A549 (cell line): ENCODE results near the gene RASSF3. TPM values are rescaled to one million over a fixed set of nuclear protein-coding genes. Genes with fewer than 3 reads are reported as not detected.

Source experiments
- ATAC-seq, 2 experiments: fragments of 200-7000 bp in 1 of 2; fragments of >200 bp in 1 of 2; cut with Nextera tagmentation in 1 of 2; cut with Tn5 transposase in 1 of 2; 3 replicates each; pipeline versions ENCODE4 v1.8.0 to v1.9.1; 2018 to 2020; ENCODE audit warnings: mild to moderate bottlenecking in 1 of 2, moderate library complexity in 1 of 2
- CTCF ChIA-PET: fragments of 300-600 bp; sonication (Branson Sonifier 250); formaldehyde crosslinking; extraction: SDS; loops from one replicate; lab custom pipeline; 2021; ENCODE audit warnings: antibody characterized with exemption, inconsistent platforms; lab: Yijun Ruan, JAX
- POLR2A ChIA-PET: fragments of 350-600 bp; formaldehyde crosslinking; extraction: SDS; loops from one replicate; lab custom pipeline; 2021; ENCODE audit warnings: antibody characterized with exemption, inconsistent platforms; lab: Yijun Ruan, JAX
- DNase-seq, 2 experiments: peaks; one replicate each; pipeline versions ENCODE4 v3.0.0 to v3.0.0-alpha.2; 2011 to 2016; ENCODE audit warnings: low read depth in 1 of 2, low spot score in 1 of 2
- FAIRE-seq: peaks from 2 replicates; lab custom pipeline; 2011; peaks lifted over from hg19 to GRCh38; lab: Jason Lieb, UNC
- H3K27ac ChIP-seq, 2 experiments: fragments of >200 bp; sonication (Bioruptor Twin); formaldehyde crosslinking; 3 replicates each; pipeline ENCODE4 v1.5.1; 2016 to 2017
- H3K4me1 ChIP-seq: fragments of >200 bp; sonication (Bioruptor Twin); formaldehyde crosslinking; 3 replicates; pipeline ENCODE4 v1.6.1; 2016
- H3K4me2 ChIP-seq: fragments of >200 bp; sonication (Bioruptor Twin); formaldehyde crosslinking; 3 replicates; pipeline ENCODE4 v1.6.1; 2016
- H3K4me3 ChIP-seq: fragments of >200 bp; sonication (Bioruptor Twin); formaldehyde crosslinking; 3 replicates; pipeline ENCODE4 v1.5.1; 2016
- H3K9me3 ChIP-seq: fragments of >200 bp; sonication (Bioruptor Twin); formaldehyde crosslinking; 3 replicates; pipeline ENCODE4 v1.6.1; 2016
- CEBPB ChIP-seq, 2 experiments: fragments of >200 bp in 1 of 2; sonication (Bioruptor Twin) in 1 of 2; formaldehyde crosslinking in 1 of 2; IDR thresholded peaks; 2 replicates each; pipeline ENCODE4 v1.6.1; 2012 to 2016
- EHMT2 ChIP-seq: fragments of 200-600 bp; sonication (generic); IDR thresholded peaks from 2 replicates; pipeline ENCODE4 v1.6.1; 2016; ENCODE audit warnings: antibody characterized with exemption, low read depth, mild to moderate bottlenecking, moderate library complexity
- EP300 ChIP-seq, 2 experiments: fragments of >200 bp; sonication (Bioruptor Twin); formaldehyde crosslinking; IDR thresholded peaks; 2 replicates in 1 of 2; 3 replicates in 1 of 2; pipeline ENCODE4 v1.6.1; 2016 to 2017
- ESRRA ChIP-seq: fragments of 150-350 bp; IDR thresholded peaks from 2 replicates; pipeline ENCODE4 v1.6.1; 2014; ENCODE audit warnings: mild to moderate bottlenecking, low read length, borderline replicate concordance
- FOSL2 ChIP-seq, 2 experiments: fragments of 450-650 bp in 1 of 2; fragments of >200 bp in 1 of 2; sonication (Bioruptor Twin) in 1 of 2; formaldehyde crosslinking; IDR thresholded peaks; 2 replicates each; pipeline versions ENCODE4 v1.5.0 to v1.6.1; 2016 to 2020; ENCODE audit warnings: mild to moderate bottlenecking in 1 of 2, moderate library complexity in 1 of 2
- FOXS1 ChIP-seq: fragments of 250-450 bp; sonication (Bioruptor Pico); IDR thresholded peaks from 2 replicates; pipeline ENCODE4 v1.5.0; 2020; ENCODE audit warnings: mild to moderate bottlenecking, moderate library complexity
- HEYL ChIP-seq: fragments of 250-450 bp; sonication (Bioruptor Pico); IDR thresholded peaks from 2 replicates; pipeline ENCODE4 v1.8.0; 2021; ENCODE audit warnings: mild to moderate bottlenecking, moderate library complexity
- HOXA7 ChIP-seq: fragments of 250-450 bp; sonication (Bioruptor Pico); IDR thresholded peaks from 2 replicates; pipeline ENCODE4 v1.5.0; 2020; ENCODE audit warnings: mild to moderate bottlenecking, moderate library complexity
- HOXB5 ChIP-seq: fragments of 250-450 bp; sonication (Bioruptor Pico); IDR thresholded peaks from 2 replicates; pipeline ENCODE4 v1.5.0; 2020; ENCODE audit warnings: mild to moderate bottlenecking, moderate library complexity
- JUNB ChIP-seq: fragments of >200 bp; sonication (Bioruptor Twin); formaldehyde crosslinking; IDR thresholded peaks from 2 replicates; pipeline ENCODE4 v1.6.1; 2016
- KDM1A ChIP-seq: fragments of 200-600 bp; sonication (generic); IDR thresholded peaks from 2 replicates; pipeline ENCODE4 v1.6.1; 2016; ENCODE audit warnings: low read depth, mild to moderate bottlenecking
- KDM5A ChIP-seq: fragments of 200-600 bp; sonication (generic); IDR thresholded peaks from 2 replicates; pipeline ENCODE4 v1.6.1; 2016; ENCODE audit warnings: antibody characterized with exemption, mild to moderate bottlenecking
- NR3C1 ChIP-seq: fragments of >200 bp; sonication (Bioruptor Twin); formaldehyde crosslinking; IDR thresholded peaks from 3 replicates; pipeline ENCODE4 v1.6.1; 2017
- PHF8 ChIP-seq: fragments of 200-600 bp; sonication (generic); IDR thresholded peaks from 2 replicates; pipeline ENCODE4 v1.6.1; 2016; ENCODE audit warnings: low read depth, mild to moderate bottlenecking, antibody characterized with exemption, moderate library complexity, borderline replicate concordance
- POLR2A ChIP-seq: IDR thresholded peaks from 2 replicates; pipeline ENCODE4 v1.6.1; 2012; ENCODE audit warnings: mild to moderate bottlenecking, low read length
- POLR2AphosphoS2 ChIP-seq: conservative IDR thresholded peaks from 2 replicates; pipeline ENCODE4 v1.6.1; 2012; ENCODE audit warnings: low read length, improper control_type of control experiment, inconsistent platforms
- RAD21 ChIP-seq, 2 experiments: fragments of >200 bp in 1 of 2; sonication (Bioruptor Twin) in 1 of 2; formaldehyde crosslinking in 1 of 2; IDR thresholded peaks in 1 of 2; conservative IDR thresholded peaks in 1 of 2; 2 replicates in 1 of 2; 3 replicates in 1 of 2; pipeline ENCODE4 v1.6.1; 2012 to 2018; ENCODE audit warnings: inconsistent platforms in 1 of 2
- RNF2 ChIP-seq: fragments of 200-600 bp; sonication (generic); IDR thresholded peaks from 2 replicates; pipeline ENCODE4 v1.6.1; 2016; ENCODE audit warnings: low read depth, mild to moderate bottlenecking, antibody characterized with exemption, moderate library complexity, borderline replicate concordance
- ZC3H11A ChIP-seq: fragments of 450-650 bp; IDR thresholded peaks from 2 replicates; pipeline ENCODE4 v1.6.1; 2014; ENCODE audit warnings: antibody characterized with exemption, mild to moderate bottlenecking
- ZFP36 ChIP-seq: fragments of 450-650 bp; IDR thresholded peaks from 2 replicates; pipeline ENCODE4 v1.6.1; 2014; ENCODE audit warnings: borderline replicate concordance; ENCODE audit not compliant: partially characterized antibody
- WGBS: methylation state at CpG from one replicate; pipeline ENCODE4 v1.1.6; 2017; ENCODE audit errors: missing lambda C conversion rate; 5-methylcytosine and 5-hydroxymethylcytosine counted together
- polyA plus RNA-seq, 4 experiments: library from polyadenylated mRNA; depleted of rRNA in 3 of 4; stranded (reverse); fragments of >200 nt; fragmentation: RNase III in 1 of 4; extraction: RNeasy Plus Mini Kit Qiagen cat#74134 plus additional on column Dnase treatment in 1 of 4; gene quantifications; 2 replicates in 3 of 4; 3 replicates in 1 of 4; pipeline ENCODE4 v1.2.3, GENCODE V29; 2011 to 2017
- TF ChIP-seq, protein P1 (sequence below): fragments of >200 bp; sonication (Bioruptor Twin); formaldehyde crosslinking; IDR thresholded peaks from 2 replicates; pipeline ENCODE4 v1.6.1; 2016
- TF ChIP-seq, protein P2 (sequence below): fragments of >200 bp; sonication (Bioruptor Twin); formaldehyde crosslinking; IDR thresholded peaks from 3 replicates; pipeline ENCODE4 v1.5.1; 2016
- TF ChIP-seq, protein P3 (sequence below): IDR thresholded peaks from 2 replicates; pipeline ENCODE4 v1.6.1; 2012

RASSF3 gene
- polyA plus RNA-seq, 2 of the 4 experiments (the other 2 are of a cell fraction): 19.7 to 35.4 TPM

DNA sequence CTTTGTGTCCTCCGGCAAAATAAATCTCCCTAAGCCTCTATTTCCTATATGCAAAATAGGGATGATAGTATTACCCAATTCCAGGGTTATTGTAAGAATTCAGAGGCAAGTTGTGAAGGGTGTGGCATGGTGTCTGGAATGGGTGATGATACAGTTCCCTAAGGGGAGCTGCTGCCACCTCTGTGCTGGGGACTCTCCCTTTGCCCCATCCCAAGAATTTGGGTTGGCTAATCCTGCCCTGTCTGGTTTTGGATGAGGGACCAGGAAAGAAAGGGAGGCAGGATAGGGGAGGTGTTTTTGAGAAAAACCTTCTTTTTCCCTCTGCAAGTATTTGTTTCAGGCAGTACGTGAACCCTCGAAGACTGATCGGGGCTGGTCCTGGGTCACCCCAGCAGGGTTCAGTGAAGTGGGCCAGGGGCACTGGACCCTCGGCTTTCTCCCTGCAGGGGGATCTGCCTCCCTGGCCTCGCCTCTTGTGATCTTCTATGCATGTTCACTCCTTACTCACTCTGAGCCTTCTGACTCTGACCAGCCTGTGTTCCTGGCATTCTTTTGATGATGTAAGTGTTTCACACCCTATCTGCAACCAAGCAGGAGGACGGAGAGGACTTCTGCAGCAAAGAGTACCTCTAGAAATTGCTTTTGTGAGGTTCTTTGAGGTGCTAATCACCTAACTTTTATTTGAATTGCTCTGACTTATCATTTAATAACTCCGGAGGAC, 60.8 kb downstream of the RASSF3 start:
- DNase-seq (peak in 1 of 2 experiments; percentile 74), ATAC-seq (peak; percentile 65 to 75), FAIRE-seq (no peak)
- Histone ChIP-seq H3K27ac (peak overlapping the region; percentile 79 to 86), H3K9me3 (no peaks in the 10 kb centered on the region), H3K4me2 (peak overlapping the region; percentile 73), H3K4me3 (no peak overlapping the region), H3K4me1 (peaks cover 99% of the 10 kb centered on the region)
- 31% methylated on average over 8 of the region's 8 CpGs for WGBS
- ChIA-PET CTCF (interaction anchor here (1.1 to 1.4 kb wide), 2 partner anchors 60 to 62 kb away, joined by 3 to 5 read pairs; no protein-coding TSS in a partner anchor), POLR2A (interaction anchor here (1.0 to 1.1 kb wide), 2 partner anchors 9 to 46 kb away, joined by 3 to 4 read pairs; no protein-coding TSS in a partner anchor)
- TF ChIP-seq CEBPB (IDR thresholded peaks at IDR 0.05) (peak in 1 of 2 experiments; percentile 65; a peak in 2 of 4 replicates), EP300 (IDR thresholded peaks at IDR 0.05) (no peak)

DNA sequence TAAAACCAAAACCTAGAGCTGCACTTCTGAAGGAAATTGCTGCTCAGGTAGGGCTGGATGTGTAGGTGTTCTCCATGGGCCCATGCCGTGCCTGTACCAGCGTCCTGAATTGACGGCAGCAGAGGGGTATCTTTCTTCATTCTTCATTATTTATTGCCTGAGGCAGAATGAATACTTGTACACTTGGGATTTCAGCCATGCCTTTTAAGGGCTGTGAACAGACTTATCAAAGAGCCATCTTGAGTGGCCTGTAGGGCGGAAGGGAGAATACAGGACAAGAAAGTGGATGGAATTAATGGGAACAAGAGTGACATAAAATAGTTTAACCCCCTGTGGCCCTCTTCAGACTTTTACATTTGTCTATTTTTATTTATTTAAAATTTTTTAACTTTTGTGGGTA, 61.4 kb downstream of the RASSF3 start:
- CTCF ChIA-PET: interaction anchor here (1.1 to 1.4 kb wide), 2 partner anchors 60 to 63 kb away, joined by 3 to 5 read pairs; no protein-coding TSS in a partner anchor
- POLR2A ChIA-PET: interaction anchor here (1.1 kb wide), 1 partner anchor 46 kb away, joined by 3 read pairs; no protein-coding TSS in a partner anchor

DNA sequence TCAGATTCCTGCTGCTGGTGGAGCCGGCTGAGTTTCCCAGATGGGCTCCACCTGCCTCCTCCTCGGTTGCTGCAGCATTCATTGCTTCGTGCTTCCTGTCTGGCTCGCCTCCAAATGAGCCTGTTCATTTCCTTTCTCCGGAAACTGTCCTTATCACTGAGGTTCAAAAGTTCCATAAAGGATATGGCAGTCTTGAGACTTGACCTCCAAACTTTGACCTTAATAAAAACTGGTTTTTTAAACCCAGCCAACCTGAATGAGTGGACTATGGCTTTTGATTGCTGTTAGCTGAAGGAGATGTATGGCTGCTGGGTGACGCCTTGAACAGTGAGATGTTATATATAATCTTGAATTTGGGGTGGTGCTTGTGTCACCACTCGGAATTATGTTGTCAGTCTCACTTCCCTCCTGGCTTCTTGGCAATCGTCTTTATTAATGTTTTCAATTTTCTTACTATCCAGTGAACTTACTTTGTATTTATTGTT, 62.7 kb downstream of the RASSF3 start:
- Histone ChIP-seq H3K4me2 (peak overlapping the region; percentile 73), H3K4me1 (peaks cover 96% of the 10 kb centered on the region), H3K4me3 (no peak overlapping the region), H3K27ac (peak overlapping the region; percentile 79 to 86)
- ChIA-PET POLR2A (no interaction called here), CTCF (interaction anchor here (0.7 to 2.0 kb wide), 5 partner anchors 11 to 66 kb away, joined by 3 to 6 read pairs (median 4); no protein-coding TSS in a partner anchor)
- 22% methylated on average over 8 of the region's 8 CpGs for WGBS
- DNase-seq: peak in 1 of 2 experiments; percentile 62
- FAIRE-seq: no peak
- TF ChIP-seq, protein P1, sequence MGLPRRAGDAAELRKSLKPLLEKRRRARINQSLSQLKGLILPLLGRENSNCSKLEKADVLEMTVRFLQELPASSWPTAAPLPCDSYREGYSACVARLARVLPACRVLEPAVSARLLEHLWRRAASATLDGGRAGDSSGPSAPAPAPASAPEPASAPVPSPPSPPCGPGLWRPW: no peak
- TF ChIP-seq ESRRA: no peak
- TF ChIP-seq RNF2: no peak
- no peak for TF ChIP-seq POLR2A
- TF ChIP-seq KDM5A: no peak
- no peak for TF ChIP-seq FOXS1 (CRISPR knock-in tag)
- TF ChIP-seq FOSL2 (IDR thresholded peaks at IDR 0.05): no peak
- TF ChIP-seq FOSL2 (CRISPR knock-in tag; IDR thresholded peaks at IDR 0.05): no peak
- TF ChIP-seq, protein P2, sequence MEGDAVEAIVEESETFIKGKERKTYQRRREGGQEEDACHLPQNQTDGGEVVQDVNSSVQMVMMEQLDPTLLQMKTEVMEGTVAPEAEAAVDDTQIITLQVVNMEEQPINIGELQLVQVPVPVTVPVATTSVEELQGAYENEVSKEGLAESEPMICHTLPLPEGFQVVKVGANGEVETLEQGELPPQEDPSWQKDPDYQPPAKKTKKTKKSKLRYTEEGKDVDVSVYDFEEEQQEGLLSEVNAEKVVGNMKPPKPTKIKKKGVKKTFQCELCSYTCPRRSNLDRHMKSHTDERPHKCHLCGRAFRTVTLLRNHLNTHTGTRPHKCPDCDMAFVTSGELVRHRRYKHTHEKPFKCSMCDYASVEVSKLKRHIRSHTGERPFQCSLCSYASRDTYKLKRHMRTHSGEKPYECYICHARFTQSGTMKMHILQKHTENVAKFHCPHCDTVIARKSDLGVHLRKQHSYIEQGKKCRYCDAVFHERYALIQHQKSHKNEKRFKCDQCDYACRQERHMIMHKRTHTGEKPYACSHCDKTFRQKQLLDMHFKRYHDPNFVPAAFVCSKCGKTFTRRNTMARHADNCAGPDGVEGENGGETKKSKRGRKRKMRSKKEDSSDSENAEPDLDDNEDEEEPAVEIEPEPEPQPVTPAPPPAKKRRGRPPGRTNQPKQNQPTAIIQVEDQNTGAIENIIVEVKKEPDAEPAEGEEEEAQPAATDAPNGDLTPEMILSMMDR: no peak
- no peak for TF ChIP-seq ZC3H11A
- no peak for TF ChIP-seq ZFP36
- no peak for TF ChIP-seq HEYL
- TF ChIP-seq KDM1A: no peak
- TF ChIP-seq POLR2AphosphoS2: no peak
- TF ChIP-seq, all 56 proteins: peak for 0
- ATAC-seq: no peak
- no peaks in the 10 kb centered on the region for H3K9me3 ChIP-seq

More for the DNA sequence above, 61.4 kb downstream of the RASSF3 start:
- H3K4me3 ChIP-seq: no peak overlapping the region
- peaks cover 96% of the 10 kb centered on the region for H3K4me1 ChIP-seq
- peak overlapping the region; percentile 79 to 86 for H3K27ac ChIP-seq
- 82% methylated on average over 4 of the region's 4 CpGs for WGBS
- H3K4me2 ChIP-seq: peak overlapping the region; percentile 73
- no peak for DNase-seq
- no peak for FAIRE-seq
- TF ChIP-seq EHMT2 (no peak), NR3C1 (no peak), POLR2AphosphoS2 (no peak), RAD21 (conservative IDR thresholded peaks at IDR 0.05 in 1 of 2, IDR thresholded peaks at IDR 0.05 in 1 of 2) (no peak), RNF2 (no peak), ZC3H11A (no peak), PHF8 (no peak), HOXB5 (CRISPR knock-in tag) (no peak), HOXA7 (CRISPR knock-in tag) (no peak), FOSL2 (IDR thresholded peaks at IDR 0.05) (no peak), FOSL2 (CRISPR knock-in tag; IDR thresholded peaks at IDR 0.05) (no peak), JUNB (no peak)
- TF ChIP-seq, protein P3, sequence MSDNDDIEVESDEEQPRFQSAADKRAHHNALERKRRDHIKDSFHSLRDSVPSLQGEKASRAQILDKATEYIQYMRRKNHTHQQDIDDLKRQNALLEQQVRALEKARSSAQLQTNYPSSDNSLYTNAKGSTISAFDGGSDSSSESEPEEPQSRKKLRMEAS: no peak
- TF ChIP-seq, all 56 proteins: peak for 0
- no peaks in the 10 kb centered on the region for H3K9me3 ChIP-seq
- ATAC-seq: no peak
